Natural killer cell treated with Interleukin-12 subunit alpha and Interleukin-12 subunit beta and Interleukin-15 and Interleukin-18, amount 100 ng/mL, for 72 hours (primary cell): ENCODE results near the gene NTPCR. TPM values are rescaled to one million over a fixed set of nuclear protein-coding genes. Genes with fewer than 3 reads are reported as not detected.
"Not testable (repeated sequence)": the region's sequence is repeated elsewhere in the genome, so short reads cannot be mapped to it uniquely, and the experiment has no call there.

Source experiments
- ATAC-seq, 2 donors: fragments of 150-1000 bp; cut with Tn5 transposase in 1 of 2; sonication (Bioruptor Pico), chemical (Tn5 transposase) in 1 of 2; 2 replicates each; pipeline ENCODE4 v1.10.0; 2021
- DNase-seq: peaks from one replicate; pipeline ENCODE4 v3.0.0; 2022; ENCODE audit warnings: low spot score
- H3K27ac Mint-ChIP-seq, 2 donors: 1 replicate in 1 of 2; 2 replicates in 1 of 2; pipeline ENCODE4 v1.8.0; 2022; ENCODE audit warnings: mixed read lengths in 2 of 2, mild to moderate bottlenecking in 1 of 2, moderate library complexity in 1 of 2
- H3K27me3 Mint-ChIP-seq, 2 donors: 1 replicate in 1 of 2; 2 replicates in 1 of 2; pipeline ENCODE4 v1.8.0; 2022; ENCODE audit warnings: mixed read lengths in 2 of 2
- H3K36me3 Mint-ChIP-seq: one replicate; pipeline ENCODE4 v1.8.0; 2022; ENCODE audit warnings: mixed read lengths
- H3K4me1 Mint-ChIP-seq, 2 donors: 1 replicate in 1 of 2; 2 replicates in 1 of 2; pipeline ENCODE4 v1.8.0; 2022; ENCODE audit warnings: low read depth in 2 of 2, mixed read lengths in 2 of 2, mild to moderate bottlenecking in 1 of 2
- H3K4me3 Mint-ChIP-seq: one replicate; pipeline ENCODE4 v1.8.0; 2022; ENCODE audit warnings: mixed read lengths
- H3K9me3 Mint-ChIP-seq: 2 replicates; pipeline ENCODE4 v1.8.0; 2022; ENCODE audit warnings: mixed read lengths
- total RNA-seq, 2 donors: library from RNA; stranded (reverse); gene quantifications; one replicate each; pipeline ENCODE4 v1.2.3, GENCODE V29; 2022

NTPCR gene
- total RNA-seq, 2 donors from 2014 or later, result 27.4 to 41.6 TPM

- not testable (repeated sequence) for H3K9me3 Mint-ChIP-seq, H3K27ac Mint-ChIP-seq, ATAC-seq, H3K4me3 Mint-ChIP-seq, DNase-seq, H3K36me3 Mint-ChIP-seq
- H3K4me1 Mint-ChIP-seq, result peaks cover 9 to 13% of the 10 kb centered on the region in 2 donors
- peaks cover 20 to 39% of the 10 kb centered on the region in 2 donors for H3K27me3 Mint-ChIP-seq
Observed at GRCh38 chr1:232914271-232914670, 36.1 kb upstream of the NTPCR start.

- H3K4me3 Mint-ChIP-seq, result no peak overlapping the region
- H3K27ac Mint-ChIP-seq, result no peak overlapping the region
- no peak for DNase-seq
- H3K4me1 Mint-ChIP-seq, result peaks cover 4 to 5% of the 10 kb centered on the region in 2 donors
- H3K36me3 Mint-ChIP-seq, result no peaks in the 10 kb centered on the region
- peaks cover 14 to 35% of the 10 kb centered on the region in 2 donors for H3K27me3 Mint-ChIP-seq
- no peak for ATAC-seq
- H3K9me3 Mint-ChIP-seq, result no peaks in the 10 kb centered on the region
Observed at GRCh38 chr1:232915212-232915611, 35.2 kb upstream of the NTPCR start.

GRCh38 chr1:232917053-232917452 lies 33.4 kb upstream of the NTPCR start:
- H3K36me3 Mint-ChIP-seq, result no peaks in the 10 kb centered on the region

GRCh38 chr1:232921381-232921780 lies 29.0 kb upstream of the NTPCR start:
- H3K27me3 Mint-ChIP-seq, result peaks cover 6 to 26% of the 10 kb centered on the region in 2 donors
- no peak for DNase-seq
- no peaks in the 10 kb centered on the region for H3K36me3 Mint-ChIP-seq
- H3K9me3 Mint-ChIP-seq, result no peaks in the 10 kb centered on the region
- H3K27ac Mint-ChIP-seq, result no peak overlapping the region
- ATAC-seq, result no peak
- no peak overlapping the region for H3K4me3 Mint-ChIP-seq
- H3K4me1 Mint-ChIP-seq, result peaks cover 8 to 9% of the 10 kb centered on the region in 2 donors

More at GRCh38 chr1:232917053-232917452, 33.4 kb upstream of the NTPCR start:
- DNase-seq (no peak), ATAC-seq (no peak)
- H3K27me3 Mint-ChIP-seq, result peaks cover 11 to 31% of the 10 kb centered on the region in 2 donors
- no peak overlapping the region for H3K27ac Mint-ChIP-seq
- no peak overlapping the region for H3K4me3 Mint-ChIP-seq
- H3K9me3 Mint-ChIP-seq, result no peaks in the 10 kb centered on the region
- H3K4me1 Mint-ChIP-seq, result no peaks in the 10 kb centered on the region

- Mint-ChIP-seq H3K27me3 (peaks cover 10 to 23% of the 10 kb centered on the region in 2 donors), H3K36me3 (no peaks in the 10 kb centered on the region), H3K4me3 (no peak overlapping the region), H3K9me3 (no peaks in the 10 kb centered on the region), H3K27ac (no peak overlapping the region), H3K4me1 (peaks cover 8 to 12% of the 10 kb centered on the region in 2 donors)
- ATAC-seq (no peak), DNase-seq (no peak)
Observed at GRCh38 chr1:232922485-232922884, 27.9 kb upstream of the NTPCR start.

- Mint-ChIP-seq H3K27me3 (peaks cover 12 to 21% of the 10 kb centered on the region in 2 donors), H3K36me3 (no peaks in the 10 kb centered on the region), H3K4me3 (peak overlapping the region; percentile 57), H3K4me1 (peaks cover 8 to 12% of the 10 kb centered on the region in 2 donors), H3K9me3 (no peaks in the 10 kb centered on the region), H3K27ac (peak overlapping the region; percentile 58 to 82)
- DNase-seq, result no peak
- peak in 1 of 2 donors; percentile 71 for ATAC-seq
Observed at GRCh38 chr1:232923739-232924386, 26.5 kb upstream of the NTPCR start.

GRCh38 chr1:232924874-232925273 lies 25.5 kb upstream of the NTPCR start:
- no peak for DNase-seq
- no peaks in the 10 kb centered on the region for H3K36me3 Mint-ChIP-seq
- peaks cover 12 to 29% of the 10 kb centered on the region in 2 donors for H3K27me3 Mint-ChIP-seq
- ATAC-seq, result no peak
- H3K9me3 Mint-ChIP-seq, result no peaks in the 10 kb centered on the region
- no peak overlapping the region for H3K27ac Mint-ChIP-seq
- no peak overlapping the region for H3K4me3 Mint-ChIP-seq
- H3K4me1 Mint-ChIP-seq, result peaks cover 8 to 12% of the 10 kb centered on the region in 2 donors

GRCh38 chr1:232925421-232926220 lies 24.8 kb upstream of the NTPCR start:
- Mint-ChIP-seq H3K4me1 (peaks cover 8 to 12% of the 10 kb centered on the region in 2 donors), H3K4me3 (no peak overlapping the region), H3K36me3 (no peaks in the 10 kb centered on the region), H3K27ac (peak overlapping the region in 1 of 2 donors; percentile 48), H3K27me3 (peaks cover 12 to 33% of the 10 kb centered on the region in 2 donors), H3K9me3 (no peaks in the 10 kb centered on the region)
- no peak for DNase-seq
- no peak for ATAC-seq

- H3K4me3 Mint-ChIP-seq, ATAC-seq, DNase-seq, H3K36me3 Mint-ChIP-seq, H3K9me3 Mint-ChIP-seq: not testable (repeated sequence)
- Mint-ChIP-seq H3K27me3 (peaks cover 12 to 33% of the 10 kb centered on the region in 2 donors), H3K27ac (peak overlapping the region in 1 of 2 donors; percentile 20), H3K4me1 (peaks cover 8 to 12% of the 10 kb centered on the region in 2 donors)
Observed at GRCh38 chr1:232927166-232927565, 23.2 kb upstream of the NTPCR start.

- Mint-ChIP-seq H3K9me3 (no peaks in the 10 kb centered on the region), H3K4me3 (no peak overlapping the region), H3K4me1 (peaks cover 8 to 12% of the 10 kb centered on the region in 2 donors), H3K27ac (no peak overlapping the region), H3K36me3 (no peaks in the 10 kb centered on the region), H3K27me3 (peaks cover 12 to 33% of the 10 kb centered on the region in 2 donors)
- ATAC-seq (no peak), DNase-seq (no peak)
Observed at GRCh38 chr1:232927830-232928505, 22.4 kb upstream of the NTPCR start.

GRCh38 chr1:232932486-232933425 lies 17.7 kb upstream of the NTPCR start:
- Mint-ChIP-seq H3K27ac (no peak overlapping the region), H3K4me1 (peaks cover 0 to 3% of the 10 kb centered on the region in 2 donors), H3K9me3 (no peaks in the 10 kb centered on the region), H3K36me3 (no peaks in the 10 kb centered on the region), H3K4me3 (no peak overlapping the region), H3K27me3 (peaks cover 8 to 22% of the 10 kb centered on the region in 2 donors)
- DNase-seq (no peak), ATAC-seq (no peak)

- Mint-ChIP-seq H3K27ac (no peak overlapping the region), H3K4me3 (no peak overlapping the region)
Observed at GRCh38 chr1:232936941-232937340, 13.5 kb upstream of the NTPCR start.

More at GRCh38 chr1:232936941-232937340, 13.5 kb upstream of the NTPCR start:
- peaks cover 18 to 23% of the 10 kb centered on the region in 2 donors for H3K27me3 Mint-ChIP-seq
- no peaks in the 10 kb centered on the region for H3K9me3 Mint-ChIP-seq
- DNase-seq (no peak), ATAC-seq (no peak)
- H3K4me1 Mint-ChIP-seq, result peaks cover 4 to 29% of the 10 kb centered on the region in 2 donors
- no peaks in the 10 kb centered on the region for H3K36me3 Mint-ChIP-seq
